GM12801 (cell line): ENCODE measurements around the gene DNAH10.

ENCODE experiments used
- TF ChIP-seq, protein P1 (sequence below): IDR thresholded peaks from one replicate; pipeline ENCODE4 v1.5.1; 2011; ENCODE audit warnings: control low read depth; ENCODE audit not compliant: insufficient read length; ENCODE audit errors: extremely low read depth

DNAH10 gene

DNA sequence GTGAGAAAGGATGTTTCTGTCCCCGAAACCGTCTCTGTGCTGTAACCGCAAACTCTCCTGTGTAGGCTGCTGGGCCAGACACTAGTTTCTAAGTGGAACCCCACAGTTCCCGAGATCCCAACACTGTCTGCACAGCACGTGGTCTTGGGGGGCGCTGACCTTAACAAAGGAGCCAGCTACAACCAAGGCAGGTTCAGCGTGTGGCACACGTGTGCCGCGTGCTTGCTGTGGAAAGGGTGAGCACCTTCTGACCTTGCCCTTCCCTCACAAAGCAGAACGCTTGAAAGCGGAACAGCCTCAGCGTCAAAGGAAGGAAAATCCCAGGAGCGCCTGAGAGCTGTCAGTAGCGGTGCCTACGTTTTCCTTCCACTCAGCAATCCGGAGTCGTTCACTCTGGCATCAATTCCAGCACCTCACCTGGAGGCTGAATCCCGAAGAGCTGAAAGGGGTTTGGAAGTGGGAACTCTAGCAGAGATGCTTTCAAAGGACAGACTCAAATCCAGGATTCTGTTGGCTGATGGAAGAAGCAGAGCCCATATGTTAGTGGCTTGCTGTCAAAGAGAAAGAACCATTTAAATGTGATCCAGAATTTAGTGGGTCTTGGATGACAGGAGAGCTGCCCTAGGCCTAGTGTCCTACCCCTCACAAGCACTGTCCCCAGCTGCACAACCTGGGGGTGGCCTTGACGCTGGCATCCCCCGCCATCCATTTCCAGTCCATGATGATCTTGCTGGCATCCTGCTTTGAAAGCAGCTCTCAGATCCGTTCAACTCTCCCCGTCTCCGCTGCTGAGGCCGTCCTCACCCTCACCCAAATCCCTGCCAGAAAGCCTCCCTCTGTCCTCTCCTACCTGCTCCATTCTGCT, 183.4 kb downstream of the DNAH10 start:
- TF ChIP-seq, protein P1, sequence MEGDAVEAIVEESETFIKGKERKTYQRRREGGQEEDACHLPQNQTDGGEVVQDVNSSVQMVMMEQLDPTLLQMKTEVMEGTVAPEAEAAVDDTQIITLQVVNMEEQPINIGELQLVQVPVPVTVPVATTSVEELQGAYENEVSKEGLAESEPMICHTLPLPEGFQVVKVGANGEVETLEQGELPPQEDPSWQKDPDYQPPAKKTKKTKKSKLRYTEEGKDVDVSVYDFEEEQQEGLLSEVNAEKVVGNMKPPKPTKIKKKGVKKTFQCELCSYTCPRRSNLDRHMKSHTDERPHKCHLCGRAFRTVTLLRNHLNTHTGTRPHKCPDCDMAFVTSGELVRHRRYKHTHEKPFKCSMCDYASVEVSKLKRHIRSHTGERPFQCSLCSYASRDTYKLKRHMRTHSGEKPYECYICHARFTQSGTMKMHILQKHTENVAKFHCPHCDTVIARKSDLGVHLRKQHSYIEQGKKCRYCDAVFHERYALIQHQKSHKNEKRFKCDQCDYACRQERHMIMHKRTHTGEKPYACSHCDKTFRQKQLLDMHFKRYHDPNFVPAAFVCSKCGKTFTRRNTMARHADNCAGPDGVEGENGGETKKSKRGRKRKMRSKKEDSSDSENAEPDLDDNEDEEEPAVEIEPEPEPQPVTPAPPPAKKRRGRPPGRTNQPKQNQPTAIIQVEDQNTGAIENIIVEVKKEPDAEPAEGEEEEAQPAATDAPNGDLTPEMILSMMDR = no peak

DNA sequence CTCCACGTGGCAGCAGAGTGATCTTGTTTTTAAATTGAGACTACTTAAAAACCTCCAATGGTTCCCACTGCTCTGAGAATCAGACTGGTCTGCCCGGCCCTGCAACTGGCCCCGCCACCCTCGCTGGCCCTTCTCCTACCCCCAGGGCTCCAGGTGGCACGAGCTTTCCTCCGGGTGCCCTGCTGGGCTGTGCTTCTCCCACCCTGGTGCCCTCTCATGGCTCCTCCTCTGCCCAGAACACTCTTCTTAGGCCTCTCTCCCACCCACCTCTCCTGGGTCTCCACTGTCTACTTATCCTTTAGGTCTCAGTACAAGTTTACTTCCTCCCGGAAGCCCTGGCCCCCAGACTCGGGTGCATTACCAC, 184.0 kb downstream of the DNAH10 start:
- TF ChIP-seq, protein P1 = no peak

DNA sequence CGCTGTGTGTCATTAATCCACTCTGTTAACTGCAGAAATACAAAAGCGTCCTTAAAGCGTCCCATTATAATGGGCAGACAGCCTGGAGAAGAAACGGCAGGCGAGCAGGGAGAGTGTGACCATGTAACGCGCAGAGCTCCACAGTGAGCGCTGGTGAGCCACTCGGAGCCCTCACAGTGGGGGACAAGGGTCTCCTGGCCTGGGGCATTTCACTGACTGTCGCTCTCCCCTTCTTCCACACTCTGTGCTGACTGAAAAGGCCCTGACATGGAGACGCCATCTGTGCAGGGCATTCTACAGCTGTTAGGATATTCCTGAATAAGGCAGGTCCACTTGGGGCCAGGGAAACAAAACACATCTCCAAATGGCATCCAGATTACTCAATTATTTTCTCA, 186.3 kb downstream of the DNAH10 start:
- TF ChIP-seq, protein P1 = no peak

DNA sequence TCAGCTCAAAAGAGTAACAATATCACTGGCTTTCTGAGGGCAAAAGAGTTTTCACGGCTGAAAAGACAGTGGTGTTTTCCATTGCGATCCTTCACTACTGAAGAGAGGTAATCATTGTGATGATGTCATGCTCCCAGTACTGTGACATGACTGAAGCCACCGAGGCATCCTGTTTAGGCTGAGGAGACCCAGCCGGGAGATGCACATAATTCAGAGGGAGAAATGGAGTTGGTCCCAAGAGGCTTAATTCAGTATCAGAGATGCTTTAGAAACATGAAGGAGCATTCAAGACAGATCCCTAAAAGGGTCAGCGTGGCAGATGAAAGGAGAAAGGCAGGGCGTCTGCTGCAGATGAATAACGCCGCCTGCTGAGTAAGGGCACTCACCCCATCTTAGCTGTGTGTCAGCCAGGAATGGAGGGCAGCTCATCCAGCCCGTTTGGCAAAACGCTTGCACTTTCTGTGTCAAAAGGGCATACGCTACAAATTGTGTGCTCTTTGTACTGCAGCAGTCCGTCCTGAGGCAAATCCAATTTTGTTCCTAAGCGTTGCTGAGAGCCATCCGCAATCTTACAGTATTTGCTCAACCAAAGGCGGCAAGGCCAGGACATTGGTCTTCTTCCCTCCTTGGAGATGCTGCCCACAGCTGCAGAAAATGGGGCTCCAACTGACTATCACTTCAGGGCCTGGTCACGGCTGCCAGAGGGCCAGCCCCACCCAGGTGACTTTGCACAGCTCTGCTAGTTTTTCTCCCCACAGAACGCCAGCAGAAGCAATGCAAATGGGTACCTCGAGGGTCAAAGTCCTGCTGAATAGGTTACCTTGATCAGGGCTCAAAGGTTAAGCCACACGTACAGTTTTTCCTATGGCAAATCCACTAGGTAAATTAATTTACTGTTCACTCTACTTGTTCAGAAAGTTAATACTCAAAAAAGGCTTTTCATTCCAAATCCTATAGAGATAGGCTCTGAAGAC, 187.0 kb downstream of the DNAH10 start:
- TF ChIP-seq, protein P1 = no peak

DNA sequence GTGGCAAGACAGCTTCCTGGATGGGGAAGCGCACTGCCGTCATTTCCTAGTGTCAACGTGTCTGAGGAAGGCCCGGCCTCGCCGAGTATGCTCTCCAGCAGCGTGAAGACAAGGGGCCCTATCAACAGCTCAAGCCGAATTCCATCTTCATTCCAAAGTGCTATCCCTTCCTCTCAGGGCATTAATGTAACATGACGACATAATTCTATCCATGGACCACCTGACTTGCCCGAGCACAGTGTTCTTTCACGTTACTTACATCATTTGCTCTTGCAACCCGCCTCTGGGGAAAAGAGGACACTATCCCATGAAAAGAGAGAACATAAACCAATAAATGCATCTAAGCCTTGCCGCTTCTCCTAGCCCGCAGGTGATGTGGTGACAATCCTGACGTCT, 187.7 kb downstream of the DNAH10 start:
- TF ChIP-seq, protein P1 = no peak

DNA sequence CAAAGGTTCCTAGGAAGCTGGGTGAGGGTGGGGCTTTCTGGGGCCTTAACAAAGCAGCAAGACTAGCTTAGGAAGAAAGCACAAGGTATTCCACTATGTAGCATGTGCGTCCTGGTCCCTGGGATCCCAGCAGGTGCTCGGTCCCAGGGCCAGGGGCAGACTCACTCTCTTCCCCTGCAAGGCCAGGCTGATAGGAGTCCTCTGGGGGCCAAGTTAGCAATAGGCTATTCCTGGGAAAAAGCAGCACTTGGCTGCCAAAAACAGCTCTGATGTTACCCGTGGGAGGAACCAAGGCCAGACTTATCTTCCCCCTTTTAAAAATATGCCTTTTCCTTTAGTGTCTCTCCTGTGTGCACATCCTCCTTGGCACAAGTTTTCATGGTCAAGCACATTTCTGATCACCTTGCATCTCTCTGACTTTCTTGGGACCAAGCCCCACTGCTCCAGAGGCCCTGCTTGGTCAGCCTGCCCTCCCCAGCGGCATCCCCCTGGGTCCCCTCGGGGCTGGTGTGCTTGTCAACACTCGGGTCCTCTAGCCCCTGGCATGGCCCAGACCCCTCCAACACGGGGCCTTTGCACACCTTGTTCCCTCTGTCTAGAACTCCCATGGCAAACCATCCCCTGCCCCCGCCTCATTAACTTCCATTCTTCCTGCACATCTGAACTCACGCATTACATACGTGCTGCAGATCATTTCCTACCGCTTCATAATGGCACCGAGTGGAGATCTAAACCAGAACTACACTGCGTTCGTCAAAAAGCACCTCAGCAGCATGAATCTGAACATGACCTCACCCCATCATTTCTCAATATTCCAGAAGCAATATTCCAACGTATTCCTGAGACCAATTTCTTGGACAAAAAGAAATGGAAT, 188.6 kb downstream of the DNAH10 start:
- TF ChIP-seq, protein P1 = no peak

DNA sequence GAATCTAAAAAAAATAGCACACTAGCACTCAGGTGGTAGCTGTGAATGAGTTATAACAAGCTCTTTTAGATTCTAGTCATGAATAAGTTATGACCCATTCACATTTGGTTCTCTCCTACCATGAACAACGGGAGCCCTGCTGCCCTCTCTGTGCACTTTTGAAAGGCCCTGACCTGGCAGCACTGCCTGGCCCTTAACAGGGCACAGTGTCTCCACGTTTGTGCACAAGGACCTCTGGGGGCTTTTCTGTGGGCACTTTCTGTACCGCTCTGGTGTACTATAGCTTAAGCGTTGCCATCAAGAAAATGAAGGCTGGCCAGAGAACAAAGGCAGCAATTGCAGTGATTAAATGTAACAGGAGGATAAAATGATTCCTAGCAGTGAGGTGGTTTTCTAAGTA, 189.4 kb downstream of the DNAH10 start:
- TF ChIP-seq, protein P1 = no peak
